HepG2 (cell line): ENCODE measurements around the gene FBXL7. TPM values are rescaled to one million over a fixed set of nuclear protein-coding genes. Genes with fewer than 3 reads are reported as not detected.

Experiments used
- ATAC-seq: fragments of 200-7000 bp; cut with Tn5 transposase; 3 replicates; pipeline ENCODE4 v1.9.1; 2020; ENCODE audit warnings: mild to moderate bottlenecking, moderate library complexity
- BruUV-seq: library from RNA; stranded (reverse); fragments of 400-500 nt; replicated peaks from 2 replicates; lab custom pipeline; 2021; lab: Mats Ljungman, UMichigan
- CTCF ChIA-PET: fragments of 300-600 bp; formaldehyde crosslinking; extraction: SDS; loops from one replicate; lab custom pipeline; 2021; ENCODE audit warnings: low total read pairs, inconsistent platforms, low intra/inter-chr PET ratio; lab: Yijun Ruan, JAX
- POLR2A ChIA-PET: fragments of 350-600 bp; sonication (Branson Sonifier 250); formaldehyde crosslinking; loops from one replicate; lab custom pipeline; 2020; ENCODE audit warnings: antibody characterized with exemption, inconsistent platforms; lab: Yijun Ruan, JAX
- DNase-seq: peaks from one replicate; pipeline ENCODE4 v3.0.0-alpha.2; 2015; ENCODE audit warnings: low spot score
- FAIRE-seq: peaks from 3 replicates; lab custom pipeline; 2011; peaks lifted over from hg19 to GRCh38; lab: Jason Lieb, UNC
- H2AFZ ChIP-seq: one replicate; pipeline ENCODE4 v1.6.1; 2011; ENCODE audit warnings: low read length, inconsistent platforms
- H3K27ac ChIP-seq: fragments of 300-600 bp; 3 replicates; pipeline ENCODE4 v1.8.0; 2011; ENCODE audit warnings: mixed run types, mild to moderate bottlenecking, mixed read lengths, low read length, inconsistent platforms; ENCODE audit not compliant: insufficient read depth; ENCODE audit errors: extremely low read length
- H3K27me3 ChIP-seq, 2 experiments: fragments of 200-600 bp in 1 of 2; 2 replicates in 1 of 2; 3 replicates in 1 of 2; pipeline versions ENCODE4 v1.6.0 to v1.8.0; 2011; ENCODE audit warnings: low read length in 2 of 2, mild to moderate bottlenecking in 2 of 2, moderate library complexity in 2 of 2, inconsistent platforms in 1 of 2; ENCODE audit not compliant: insufficient read depth in 2 of 2, control insufficient read depth in 1 of 2
- H3K36me3 ChIP-seq, 2 experiments: fragments of 200-600 bp in 1 of 2; replicated peaks in 1 of 2; 2 replicates in 1 of 2; 3 replicates in 1 of 2; pipeline versions ENCODE4 v1.5.1 to v1.8.0; 2011; ENCODE audit warnings: low read length in 2 of 2, inconsistent platforms in 1 of 2; ENCODE audit not compliant: insufficient read depth in 2 of 2, control insufficient read depth in 1 of 2
- H3K4me1 ChIP-seq: 2 replicates; pipeline ENCODE4 v1.5.1; 2012; ENCODE audit warnings: low read length, inconsistent platforms; ENCODE audit not compliant: insufficient read depth
- H3K4me2 ChIP-seq: 2 replicates; pipeline ENCODE4 v1.6.0; 2011; ENCODE audit warnings: low read depth, low read length, inconsistent platforms
- H3K4me3 ChIP-seq, 3 experiments: fragments of 200-600 bp in 1 of 3; sonication (generic), shearing (Covaris generic) in 1 of 3; replicated peaks in 1 of 3; 2 replicates each; pipeline ENCODE4 v1.5.1; 2011 to 2016; ENCODE audit warnings: low read length in 3 of 3, inconsistent platforms in 2 of 3, low read depth in 2 of 3, mild to moderate bottlenecking in 2 of 3, control low read depth in 1 of 3, mixed read lengths in 1 of 3; ENCODE audit not compliant: insufficient read depth in 1 of 3
- H3K79me2 ChIP-seq: one replicate; pipeline ENCODE4 v1.6.1; 2011; ENCODE audit warnings: low read length, inconsistent platforms; ENCODE audit not compliant: insufficient read depth
- H3K9ac ChIP-seq: 2 replicates; pipeline ENCODE4 v1.6.0; 2011; ENCODE audit warnings: mild to moderate bottlenecking, low read depth, low read length, inconsistent platforms; ENCODE audit not compliant: insufficient read depth
- H3K9me3 ChIP-seq: 2 replicates; pipeline ENCODE4 v1.5.1; 2012; ENCODE audit warnings: mild to moderate bottlenecking, low read length
- H4K20me1 ChIP-seq: 2 replicates; pipeline ENCODE4 v1.6.0; 2011; ENCODE audit warnings: inconsistent platforms, mild to moderate bottlenecking, low read length, moderate library complexity; ENCODE audit not compliant: insufficient read depth
- HNRNPK ChIP-seq: fragments of 200-400 bp; formaldehyde crosslinking; IDR thresholded peaks from 2 replicates; pipeline ENCODE4 v1.6.1; 2018; ENCODE audit warnings: low read length, low read depth, moderate library complexity, mild to moderate bottlenecking; ENCODE audit not compliant: poor library complexity, severe bottlenecking
- MAFF ChIP-seq: IDR thresholded peaks from 2 replicates; pipeline ENCODE4 v1.6.1; 2011; ENCODE audit warnings: low read depth, low read length, improper control_type of control experiment
- MAFK ChIP-seq, 2 experiments: IDR thresholded peaks in 1 of 2; conservative IDR thresholded peaks in 1 of 2; 2 replicates each; pipeline ENCODE4 v1.6.1; 2011; ENCODE audit warnings: improper control_type of control experiment in 2 of 2, low read length in 2 of 2
- MEIS2 ChIP-seq: sonication (generic); formaldehyde crosslinking; IDR thresholded peaks from 2 replicates; pipeline ENCODE4 v1.9.0; 2021; ENCODE audit warnings: mild to moderate bottlenecking, missing genetic modification reagents
- NBN ChIP-seq: fragments of 450-650 bp; conservative IDR thresholded peaks from 2 replicates; pipeline ENCODE4 v1.6.1; 2017
- PCBP1 ChIP-seq: fragments of 200-400 bp; formaldehyde crosslinking; IDR thresholded peaks from 2 replicates; pipeline ENCODE4 v1.6.1; 2017; ENCODE audit warnings: mild to moderate bottlenecking, low read depth, low read length, borderline replicate concordance
- SRY ChIP-seq: sonication (generic); formaldehyde crosslinking; IDR thresholded peaks from 2 replicates; pipeline ENCODE4 v1.8.0; 2022; ENCODE audit warnings: mild to moderate bottlenecking, missing genetic modification reagents
- ZNF296 ChIP-seq: sonication (generic); formaldehyde crosslinking; conservative IDR thresholded peaks from 2 replicates; pipeline ENCODE4 v1.5.0; 2020; ENCODE audit warnings: mild to moderate bottlenecking, missing genetic modification reagents
- ZSCAN9 ChIP-seq: IDR thresholded peaks from 2 replicates; pipeline ENCODE4 v1.6.1; 2016; ENCODE audit warnings: borderline replicate concordance
- WGBS: methylation state at CpG from one replicate; pipeline ENCODE4 v1.1.6; 2017; ENCODE audit warnings: low lambda C conversion rate; 5-methylcytosine and 5-hydroxymethylcytosine counted together
- in situ Hi-C: cut with HindIII; loops from 2 replicates; pipeline ENCODE4 v1.10.0; 2017; ENCODE audit warnings: low pct_unique_long_range_greater_than_20kb; ENCODE audit not compliant: extremely low pct_ligation_motif_present
- intact Hi-C: fragments of 100-400 bp; cut with micrococcal nuclease; formaldehyde crosslinking; loops from one replicate; pipeline ENCODE4 v1.10.0; 2022; ENCODE audit not compliant: unreplicated experiment
- polyA plus RNA-seq, 8 experiments: library from polyadenylated mRNA; depleted of rRNA in 3 of 8; stranded (reverse) in 7 of 8; unstranded in 1 of 8; fragments of >200 nt; fragmentation: Illumina TruSeq in 4 of 8; extraction: Trizol in 4 of 8; gene quantifications; 2 replicates each; pipeline versions ENCODE4 v1.2.1 to v1.2.3, GENCODE V29; 2011 to 2016; ENCODE audit warnings: low read depth in 4 of 8, missing spikeins in 1 of 8, mixed read lengths in 1 of 8; ENCODE audit not compliant: insufficient read depth in 1 of 8
- total RNA-seq, 5 experiments: library from RNA; depleted of rRNA; stranded (reverse); fragments of >200 nt; fragmentation: Illumina TruSeq; extraction: Trizol; gene quantifications; 2 replicates each; pipeline ENCODE4 v1.2.3, GENCODE V29; 2016; ENCODE audit warnings: low read depth in 1 of 5
- TF ChIP-seq, protein P1 (sequence below): sonication (generic); formaldehyde crosslinking; IDR thresholded peaks from 2 replicates; pipeline ENCODE4 v1.4.0; 2020; ENCODE audit warnings: missing genetic modification reagents
- TF ChIP-seq, protein P2 (sequence below): sonication (generic); formaldehyde crosslinking; IDR thresholded peaks from 2 replicates; pipeline ENCODE4 v1.8.0; 2022; ENCODE audit warnings: missing genetic modification reagents, low read depth, mild to moderate bottlenecking, borderline replicate concordance

Gene FBXL7
- total and polyA plus RNA-seq, 2 of the 13 experiments (the other 11 are each of a cell fraction or from before 2014, with no cell fraction given), result 0.07 TPM; not detected in 1

DNA sequence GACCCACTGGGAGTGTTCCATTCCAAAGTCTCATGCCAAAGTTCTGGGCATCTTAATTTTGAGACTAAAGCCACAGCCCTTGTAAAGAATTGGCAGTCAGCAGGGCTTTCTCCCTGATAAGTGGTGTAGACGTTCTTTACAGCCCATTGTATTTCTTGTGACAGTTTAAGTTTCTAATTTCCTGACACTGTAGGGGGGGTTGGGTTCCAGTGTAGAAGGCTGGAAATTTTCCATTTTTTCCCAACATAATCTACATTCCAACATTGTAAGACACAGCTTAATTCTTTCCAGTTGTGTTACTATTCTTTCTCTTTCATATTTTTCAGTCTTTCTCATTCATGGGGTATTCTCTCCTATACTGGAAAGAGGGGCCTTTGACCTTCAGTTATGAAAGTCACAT, 121.1 kb downstream of the FBXL7 start:
- H3K36me3 ChIP-seq, result no peaks in the 10 kb centered on the region
- no peaks in the 10 kb centered on the region for H4K20me1 ChIP-seq
- POLR2A ChIA-PET, result no interaction called here
- WGBS, result 0% methylated on average over 1 of the region's 1 CpG
- no peak overlapping the region for H3K4me2 ChIP-seq
- H3K4me1 ChIP-seq, result no peaks in the 10 kb centered on the region
- H3K9me3 ChIP-seq, result no peaks in the 10 kb centered on the region
- in situ Hi-C loops, result no loop called here
- H3K9ac ChIP-seq, result no peak overlapping the region
- H2AFZ ChIP-seq, result no peak overlapping the region
- FAIRE-seq, result no peak
- H3K27ac ChIP-seq, result no peak overlapping the region
- TF ChIP-seq ZSCAN9 (CRISPR knock-in tag) (no peak), PCBP1 (no peak), MEIS2 (no peak), ZNF296 (no peak)
- TF ChIP-seq, all 625 proteins: peak for 0
- CTCF ChIA-PET, result no interaction called here
- intact Hi-C loops, result no loop called here
- DNase-seq, result no peak
- H3K4me3 ChIP-seq, result no peak overlapping the region
- H3K27me3 ChIP-seq, result no peaks in the 10 kb centered on the region
- no TSS peak for BruUV-seq
- ATAC-seq, result no peak
- no peaks in the 10 kb centered on the region for H3K79me2 ChIP-seq

DNA sequence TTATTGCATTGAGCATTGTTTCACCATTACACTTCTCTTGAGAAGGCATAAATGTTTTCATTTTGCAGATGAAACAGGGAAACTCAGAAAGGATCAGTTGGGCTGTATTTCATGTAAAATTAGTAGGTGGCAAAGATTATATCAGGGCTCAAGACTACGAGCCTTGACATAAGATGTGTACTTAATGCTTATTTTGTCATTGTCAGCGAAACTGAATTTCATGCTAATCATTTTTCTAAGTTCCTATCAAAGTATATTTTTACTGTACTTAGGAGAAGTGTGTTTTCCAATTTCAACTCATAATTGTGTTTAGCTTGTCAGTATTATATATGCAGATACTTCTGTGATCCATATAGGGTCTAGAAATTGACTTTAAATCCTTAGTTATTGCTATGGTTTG, 123.8 kb downstream of the FBXL7 start:
- Histone ChIP-seq H2AFZ (no peak overlapping the region), H3K36me3 (no peaks in the 10 kb centered on the region), H3K27ac (no peak overlapping the region), H4K20me1 (no peaks in the 10 kb centered on the region), H3K9ac (no peak overlapping the region), H3K4me3 (no peak overlapping the region), H3K9me3 (no peaks in the 10 kb centered on the region), H3K79me2 (no peaks in the 10 kb centered on the region), H3K4me2 (no peak overlapping the region), H3K27me3 (no peaks in the 10 kb centered on the region), H3K4me1 (no peaks in the 10 kb centered on the region)
- 2% methylated on average over 2 of the region's 2 CpGs for WGBS
- FAIRE-seq, result no peak
- in situ Hi-C loops (no loop called here), intact Hi-C loops (no loop called here)
- ChIA-PET CTCF (no interaction called here), POLR2A (no interaction called here)
- ATAC-seq, result no peak
- no TSS peak for BruUV-seq
- DNase-seq, result no peak
- TF ChIP-seq MAFK (conservative IDR thresholded peaks at IDR 0.05 in 1 of 2, IDR thresholded peaks at IDR 0.05 in 1 of 2; ENCODE audit: low read length in 2 of 2) (peak; percentile 75 to 85), HNRNPK (no peak), MAFF (peak; percentile 77), NBN (no peak), SRY (CRISPR knock-in tag) (no peak)
- TF ChIP-seq, protein P1, sequence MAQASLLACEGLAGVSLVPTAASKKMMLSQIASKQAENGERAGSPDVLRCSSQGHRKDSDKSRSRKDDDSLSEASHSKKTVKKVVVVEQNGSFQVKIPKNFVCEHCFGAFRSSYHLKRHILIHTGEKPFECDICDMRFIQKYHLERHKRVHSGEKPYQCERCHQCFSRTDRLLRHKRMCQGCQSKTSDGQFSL (CRISPR knock-in tag), result no peak
- TF ChIP-seq, protein P2, sequence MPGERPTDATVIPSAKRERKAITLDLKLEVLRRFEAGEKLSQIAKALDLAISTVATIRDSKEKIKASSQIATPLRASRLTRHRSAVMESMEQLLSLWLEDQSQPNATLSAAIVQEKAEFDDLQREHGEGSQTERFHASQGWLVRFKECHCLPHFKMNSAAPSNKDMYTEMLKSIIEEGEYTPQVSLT, result no peak
